ENCODE results near the gene MRPL49.

MRPL49 gene

DNA sequence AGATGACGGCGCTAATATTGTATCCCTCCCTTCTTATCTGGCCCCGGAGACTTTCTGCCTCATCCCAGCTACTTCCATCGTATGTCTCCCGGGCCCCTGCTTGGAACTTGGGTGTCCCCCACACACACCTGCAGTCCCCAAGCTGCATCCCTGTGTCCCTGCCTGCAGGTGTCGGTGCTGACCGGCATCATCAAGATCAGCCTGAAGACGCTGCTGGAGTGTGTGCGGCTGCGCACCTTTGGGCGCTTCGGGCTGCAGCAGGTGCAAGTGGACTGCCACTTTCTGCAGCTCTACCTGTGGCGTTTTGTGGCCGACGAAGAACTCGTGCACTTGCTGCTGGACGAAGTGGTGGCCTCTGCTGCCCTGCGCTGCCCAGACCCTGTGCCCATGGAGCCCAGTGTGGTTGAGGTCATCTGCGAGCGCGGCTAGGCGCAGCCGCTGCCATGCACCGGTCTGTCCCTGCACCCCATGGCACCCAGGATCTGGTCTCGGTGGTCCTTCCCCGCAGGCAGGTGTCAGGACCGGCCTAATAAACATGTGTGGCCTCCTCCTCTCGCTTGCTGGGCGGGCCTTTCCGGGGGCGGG is 10.9 kb upstream of the MRPL49 start:
- peak overlapping the region; percentile 100 for H3K27ac ChIP-seq
- TF ChIP-seq, protein P1, sequence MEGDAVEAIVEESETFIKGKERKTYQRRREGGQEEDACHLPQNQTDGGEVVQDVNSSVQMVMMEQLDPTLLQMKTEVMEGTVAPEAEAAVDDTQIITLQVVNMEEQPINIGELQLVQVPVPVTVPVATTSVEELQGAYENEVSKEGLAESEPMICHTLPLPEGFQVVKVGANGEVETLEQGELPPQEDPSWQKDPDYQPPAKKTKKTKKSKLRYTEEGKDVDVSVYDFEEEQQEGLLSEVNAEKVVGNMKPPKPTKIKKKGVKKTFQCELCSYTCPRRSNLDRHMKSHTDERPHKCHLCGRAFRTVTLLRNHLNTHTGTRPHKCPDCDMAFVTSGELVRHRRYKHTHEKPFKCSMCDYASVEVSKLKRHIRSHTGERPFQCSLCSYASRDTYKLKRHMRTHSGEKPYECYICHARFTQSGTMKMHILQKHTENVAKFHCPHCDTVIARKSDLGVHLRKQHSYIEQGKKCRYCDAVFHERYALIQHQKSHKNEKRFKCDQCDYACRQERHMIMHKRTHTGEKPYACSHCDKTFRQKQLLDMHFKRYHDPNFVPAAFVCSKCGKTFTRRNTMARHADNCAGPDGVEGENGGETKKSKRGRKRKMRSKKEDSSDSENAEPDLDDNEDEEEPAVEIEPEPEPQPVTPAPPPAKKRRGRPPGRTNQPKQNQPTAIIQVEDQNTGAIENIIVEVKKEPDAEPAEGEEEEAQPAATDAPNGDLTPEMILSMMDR (conservative IDR thresholded peaks at IDR 0.05): no peak

DNA sequence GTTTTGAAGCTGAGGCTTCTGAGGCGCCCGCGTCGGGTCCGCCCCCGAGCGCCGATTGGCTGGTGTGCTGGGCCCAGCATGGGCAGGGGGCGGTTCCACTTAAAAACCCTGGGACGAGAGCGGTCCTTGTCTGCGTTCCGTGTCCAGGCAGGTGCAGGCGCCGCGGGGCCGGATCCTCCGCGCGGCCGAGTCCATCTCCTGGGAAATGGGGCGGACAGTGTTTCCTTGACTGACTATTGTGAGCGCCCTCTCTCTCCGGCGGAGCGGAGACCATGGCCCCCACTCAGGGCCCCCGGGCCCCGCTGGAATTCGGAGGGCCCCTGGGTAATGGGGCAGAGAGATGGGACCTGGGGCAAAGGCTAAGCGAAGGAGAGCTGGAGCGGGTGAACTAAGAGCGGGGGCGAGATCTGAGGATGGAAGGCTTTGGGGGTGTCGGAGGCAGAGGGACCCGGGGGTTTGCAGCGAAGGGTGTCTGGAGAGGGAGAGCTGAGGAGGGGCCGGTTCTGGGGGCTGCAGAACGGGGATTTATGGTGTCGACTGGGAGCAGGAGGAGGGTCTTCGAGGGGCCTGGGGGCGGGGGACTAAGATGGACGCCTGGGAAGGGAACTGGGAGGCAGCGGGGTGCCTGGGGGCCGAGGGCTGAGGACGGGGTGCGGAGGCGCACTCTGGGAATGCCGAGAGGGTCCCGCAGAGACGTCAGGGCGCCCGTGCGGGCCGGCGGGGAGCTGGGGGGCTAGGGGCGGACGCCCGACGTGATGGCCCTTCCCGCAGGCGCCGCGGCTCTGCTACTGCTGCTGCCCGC is 10.2 kb upstream of the MRPL49 start, which contains the start of gene TM7SF2:
TM7SF2 (plus strand) TSS at position 129 of the 802 bp plus-strand sequence; CDS start at position 273, 144 bp downstream.
- peak within 1 kb of the TSS; percentile 100 for H3K27ac ChIP-seq
- TF ChIP-seq, protein P1 (conservative IDR thresholded peaks at IDR 0.05): no peak

DNA sequence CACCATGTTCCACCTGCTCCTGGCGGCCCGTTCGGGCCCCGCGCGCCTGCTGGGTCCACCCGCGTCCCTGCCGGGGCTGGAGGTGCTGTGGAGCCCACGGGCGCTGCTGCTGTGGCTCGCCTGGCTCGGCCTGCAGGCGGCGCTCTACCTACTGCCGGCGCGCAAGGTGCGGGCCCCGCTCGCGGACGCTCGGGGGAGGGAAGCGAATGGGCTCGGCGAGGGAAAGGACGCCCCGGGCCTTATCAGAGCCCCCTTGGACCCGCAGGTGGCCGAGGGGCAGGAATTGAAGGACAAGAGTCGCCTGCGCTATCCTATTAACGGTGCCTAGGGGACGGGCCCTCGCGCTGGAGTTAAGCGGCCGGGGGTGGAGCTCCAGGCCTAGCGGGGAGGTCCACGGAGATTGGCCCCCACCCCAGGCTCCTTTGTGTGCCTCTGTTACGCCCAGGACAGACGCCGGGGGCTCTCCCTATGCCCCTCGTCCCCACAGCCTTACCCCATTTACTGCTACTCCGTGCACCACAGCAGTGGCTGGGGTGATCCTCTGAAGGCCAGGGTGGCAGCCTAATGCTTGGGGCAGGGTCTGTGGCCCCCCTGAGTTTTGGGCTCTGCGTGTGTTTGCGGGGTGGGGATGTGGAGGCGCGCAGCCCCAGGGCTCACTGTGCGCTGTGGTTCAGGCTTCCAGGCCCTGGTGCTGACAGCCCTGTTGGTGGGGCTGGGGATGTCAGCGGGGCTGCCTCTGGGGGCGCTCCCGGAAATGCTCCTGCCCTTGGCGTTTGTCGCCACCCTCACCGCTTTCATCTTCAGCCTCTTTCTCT is 9.4 kb upstream of the MRPL49 start:
- H3K27ac ChIP-seq: peak overlapping the region; percentile 100

DNA sequence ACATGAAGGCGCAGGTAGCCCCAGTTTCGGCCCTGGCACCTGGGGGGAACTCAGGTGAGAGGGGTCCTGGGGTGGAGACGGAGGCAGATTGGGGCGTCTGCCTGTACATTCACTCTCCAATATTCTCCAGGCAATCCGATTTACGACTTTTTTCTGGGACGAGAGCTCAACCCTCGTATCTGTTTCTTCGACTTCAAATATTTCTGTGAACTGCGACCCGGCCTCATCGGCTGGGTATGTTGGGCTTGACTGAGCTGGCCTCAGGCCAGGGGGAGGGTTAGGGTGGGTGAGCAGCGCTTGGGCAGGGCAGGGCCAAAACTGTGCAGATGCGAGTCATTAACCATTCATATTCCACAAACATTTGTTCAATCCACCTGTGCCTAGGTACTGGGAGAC is 8.8 kb upstream of the MRPL49 start:
- peak overlapping the region; percentile 100 for H3K27ac ChIP-seq
- TF ChIP-seq, protein P1 (conservative IDR thresholded peaks at IDR 0.05): no peak

More for the DNA sequence above, 9.4 kb upstream of the MRPL49 start:
- TF ChIP-seq, protein P1 (conservative IDR thresholded peaks at IDR 0.05): peak; percentile 100

DNA sequence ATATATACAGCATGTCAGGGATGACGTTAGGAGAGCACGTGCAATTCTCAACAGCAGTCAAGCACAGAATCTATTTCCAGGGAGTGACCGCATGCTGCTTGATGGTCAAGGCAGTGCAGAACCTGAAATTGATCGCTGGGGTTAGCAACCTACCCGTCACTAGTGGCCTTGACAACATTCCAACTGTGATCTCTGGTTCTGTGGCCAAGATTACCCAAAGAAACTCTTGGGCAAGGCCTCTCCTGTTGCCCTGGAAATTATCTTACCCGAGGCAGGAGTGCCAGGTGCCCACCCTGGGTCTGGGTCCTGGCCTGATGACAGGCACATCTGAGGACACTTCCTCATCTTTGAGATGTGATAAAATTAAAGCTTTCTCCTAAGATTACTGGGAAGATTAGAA is 8.3 kb upstream of the MRPL49 start:
- H3K27ac ChIP-seq: peak overlapping the region; percentile 100
- TF ChIP-seq, protein P1 (conservative IDR thresholded peaks at IDR 0.05): no peak

DNA sequence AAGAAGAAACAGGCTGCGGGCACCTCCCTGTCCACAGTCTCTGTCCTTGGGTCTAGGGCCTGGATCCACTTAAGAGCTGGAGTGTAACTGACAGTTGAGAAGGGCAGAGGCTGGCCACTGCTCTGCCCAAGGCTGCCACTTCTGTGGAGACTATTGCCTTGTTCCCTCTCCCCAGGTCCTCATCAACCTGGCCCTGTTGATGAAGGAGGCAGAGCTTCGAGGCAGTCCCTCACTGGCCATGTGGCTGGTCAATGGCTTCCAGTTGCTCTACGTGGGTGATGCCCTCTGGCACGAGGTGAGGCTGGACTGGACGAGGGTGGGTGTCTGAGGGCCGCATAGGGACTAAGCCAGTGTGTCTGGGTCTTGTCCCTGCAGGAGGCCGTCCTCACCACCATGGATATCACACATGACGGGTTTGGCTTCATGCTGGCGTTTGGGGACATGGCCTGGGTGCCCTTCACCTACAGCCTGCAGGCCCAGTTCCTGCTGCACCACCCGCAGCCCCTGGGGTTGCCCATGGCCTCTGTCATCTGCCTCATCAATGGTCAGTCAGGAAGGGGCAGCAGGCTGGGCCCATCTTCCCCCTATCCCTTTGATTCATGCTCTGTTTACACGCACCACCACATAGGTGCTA is 7.5 kb upstream of the MRPL49 start:
- TF ChIP-seq, protein P1 (conservative IDR thresholded peaks at IDR 0.05): no peak
- peak overlapping the region; percentile 100 for H3K27ac ChIP-seq

Measured in VCaP (cell line).